HG02642 (cell line): Measurements from ENCODE around the gene CDH12.
"Not testable (repeated sequence)": the region's sequence is repeated elsewhere in the genome, so short reads cannot be mapped to it uniquely, and the experiment has no call there.

Experiments used
- ATAC-seq: cut with Tn5 transposase; IDR thresholded peaks from one replicate; pipeline ENCODE4 v1.9.1; 2021; ENCODE audit warnings: mild to moderate bottlenecking; ENCODE audit not compliant: unreplicated experiment, poor library complexity

The CDH12 gene

DNA sequence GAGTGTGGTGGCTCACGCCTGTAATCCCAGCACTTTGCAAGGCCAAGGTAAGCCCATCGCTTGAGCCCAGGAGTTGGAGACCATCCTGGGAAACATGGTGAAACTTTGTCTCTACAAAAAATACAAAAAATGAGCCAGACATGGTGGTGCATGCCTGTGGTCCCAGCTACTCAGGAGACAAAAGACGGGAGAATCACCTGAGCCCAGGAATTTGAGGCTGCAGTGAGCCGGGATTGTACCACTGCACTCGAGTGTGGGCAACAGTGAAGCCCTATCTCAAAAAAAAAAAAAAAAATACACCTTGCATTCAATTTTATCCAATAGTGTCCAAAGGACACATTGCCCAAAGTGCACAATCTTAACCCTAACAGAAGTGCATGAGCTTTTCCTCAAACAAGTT lies 372.8 kb downstream of the CDH12 start:
- no peak for ATAC-seq

DNA sequence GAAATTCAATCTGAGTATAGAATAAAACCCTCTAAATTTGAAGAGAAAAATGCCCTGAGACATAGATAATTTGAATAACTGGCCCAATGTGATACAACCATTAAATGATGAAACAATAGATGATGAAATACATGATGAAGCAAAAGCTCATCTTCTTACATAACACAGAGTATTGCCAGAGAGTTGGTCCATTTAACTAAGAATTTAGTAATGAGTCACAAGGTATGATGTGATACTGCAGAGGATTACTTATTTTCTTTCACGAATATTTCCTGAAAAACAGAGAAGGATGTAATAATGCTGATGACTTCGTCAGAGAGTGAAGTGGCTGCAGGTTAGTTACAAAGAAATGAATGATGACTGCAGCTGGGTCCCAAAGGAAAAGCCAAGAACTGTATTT lies 379.3 kb downstream of the CDH12 start:
- ATAC-seq: no peak

DNA sequence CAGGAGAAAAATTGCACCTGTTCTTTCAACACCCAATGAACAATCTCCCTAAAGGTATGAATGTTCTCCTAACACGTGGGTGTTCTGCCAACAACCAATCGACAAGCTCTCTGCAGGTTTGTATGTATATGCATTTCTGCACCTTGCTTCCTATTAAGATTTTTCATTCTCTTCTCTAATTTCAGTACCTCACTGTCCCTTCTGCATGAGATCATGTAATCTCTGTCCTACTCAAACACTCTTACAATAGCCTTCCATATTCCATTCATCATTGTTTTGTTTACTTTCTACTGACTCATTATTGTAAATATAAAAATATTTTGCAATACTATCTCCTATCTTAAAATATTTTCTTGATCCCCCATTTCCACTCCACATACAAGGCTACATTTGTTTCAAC lies 382.0 kb downstream of the CDH12 start:
- no peak for ATAC-seq

GRCh38 chr5:22470408-22470807 lies 382.7 kb downstream of the CDH12 start:
- no peak for ATAC-seq

DNA sequence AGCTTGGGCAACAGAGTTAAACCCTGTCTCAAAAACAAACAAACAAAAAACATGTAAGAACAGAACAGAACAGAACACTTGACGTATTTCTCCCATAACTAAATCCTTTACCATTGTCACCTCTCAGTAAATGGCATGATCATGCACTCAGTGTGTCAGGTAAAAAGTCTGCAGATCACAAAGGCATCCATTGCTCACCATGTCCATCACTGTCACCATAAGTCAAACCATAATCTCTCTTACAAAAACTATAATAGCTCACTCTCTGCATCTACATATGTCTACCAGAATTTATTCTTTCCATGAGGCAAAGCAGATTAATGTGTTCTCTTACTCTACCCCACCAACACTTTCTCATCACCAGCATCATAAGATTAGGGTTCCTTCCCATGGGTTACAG lies 387.5 kb downstream of the CDH12 start:
- ATAC-seq: no peak

GRCh38 chr5:22465177-22465576 lies 388.0 kb downstream of the CDH12 start:
- no peak for ATAC-seq

DNA sequence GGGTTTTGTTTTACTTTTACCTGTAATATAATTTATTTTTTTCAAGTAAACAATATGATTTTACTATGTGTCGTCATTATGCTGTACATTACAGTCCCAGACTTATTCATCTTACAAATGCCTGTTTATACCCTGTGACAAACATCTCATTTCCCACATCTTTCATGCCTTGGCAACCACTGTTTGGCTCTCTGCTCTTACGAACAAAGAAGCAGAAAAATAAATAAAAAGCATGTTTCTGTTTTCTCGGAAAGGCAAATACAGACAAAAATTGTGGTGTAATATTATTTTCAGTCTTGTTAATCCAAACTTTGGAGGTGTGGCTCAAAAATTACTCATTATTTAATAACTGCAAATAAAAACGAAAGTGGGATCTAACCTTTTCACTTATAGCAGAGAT lies 393.0 kb downstream of the CDH12 start:
- ATAC-seq: no peak

- no peak for ATAC-seq
Observed at GRCh38 chr5:22432905-22433304, 420.2 kb downstream of the CDH12 start.

DNA sequence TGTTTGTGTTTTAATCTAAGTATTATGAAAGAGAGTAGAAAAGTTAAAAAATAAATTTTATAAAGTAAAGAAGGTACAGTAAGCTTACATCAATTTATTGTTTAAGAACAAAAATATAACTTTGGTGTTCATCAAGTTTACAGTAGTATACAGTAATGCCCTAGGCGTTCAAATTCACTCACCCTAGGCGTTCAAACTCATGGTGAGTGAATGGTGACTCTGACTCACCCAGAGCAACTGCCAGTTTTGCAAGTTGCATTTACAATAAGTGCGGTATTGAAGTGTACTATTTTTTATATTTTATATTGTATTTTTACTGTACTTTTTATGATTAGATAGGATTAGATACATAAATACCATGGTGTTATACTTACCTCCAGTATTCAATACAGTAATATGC lies 421.3 kb downstream of the CDH12 start:
- ATAC-seq: no peak

GRCh38 chr5:22431406-22431805 lies 421.7 kb downstream of the CDH12 start:
- no peak for ATAC-seq

DNA sequence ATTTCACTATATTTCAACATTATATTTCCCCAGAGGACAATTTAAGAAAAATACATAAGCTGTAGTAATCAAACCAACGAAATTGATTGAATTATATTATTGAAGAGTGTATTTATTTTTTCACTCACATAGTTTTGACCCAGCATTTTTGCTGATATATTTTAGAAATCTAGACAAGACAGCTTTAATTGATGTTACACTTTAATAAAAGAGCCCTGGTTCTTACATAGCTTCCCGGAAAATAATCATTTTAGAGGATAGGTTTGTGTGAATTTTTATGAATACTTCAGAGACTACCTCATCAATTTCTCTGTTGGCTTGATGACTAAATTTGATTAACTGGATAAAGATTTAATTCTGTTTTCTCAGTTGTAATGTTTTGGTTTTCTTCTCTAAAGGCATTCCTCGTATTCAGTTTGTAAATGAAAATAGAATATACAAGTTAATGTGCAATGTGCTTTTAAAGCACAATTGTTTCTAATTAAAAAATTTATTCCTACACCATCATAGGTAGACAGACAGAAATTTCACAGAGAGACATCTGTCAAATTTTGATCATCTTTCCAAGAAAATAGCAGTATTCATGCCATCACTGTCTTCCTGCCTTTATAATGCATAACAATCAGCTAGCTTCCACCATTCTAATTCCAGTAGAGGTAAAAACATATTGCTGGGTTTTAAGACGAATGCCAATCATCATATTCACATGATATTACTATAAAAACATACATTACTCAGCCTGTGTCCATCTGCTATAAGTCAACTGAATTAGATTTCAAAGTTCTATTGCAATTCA lies 441.4 kb downstream of the CDH12 start:
- no peak for ATAC-seq

DNA sequence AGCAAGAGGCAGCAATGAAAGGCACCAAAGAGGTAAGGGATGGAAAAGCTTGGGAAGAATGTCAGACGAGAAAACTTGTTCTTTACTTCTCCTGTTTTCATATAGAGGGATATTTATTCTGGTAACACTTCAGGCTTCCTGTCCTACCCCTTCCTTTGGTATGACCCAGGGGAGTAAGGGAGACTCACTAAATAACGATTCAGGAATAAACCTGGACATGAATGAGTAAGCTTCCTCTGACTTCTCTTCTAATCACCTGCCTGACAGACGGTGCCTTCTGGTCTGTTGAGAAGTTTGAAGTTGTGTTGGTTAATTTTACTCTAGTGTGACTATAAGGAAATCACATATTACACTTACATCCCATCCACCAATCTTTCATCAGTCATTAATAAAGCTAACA lies 461.2 kb downstream of the CDH12 start:
- ATAC-seq: no peak

DNA sequence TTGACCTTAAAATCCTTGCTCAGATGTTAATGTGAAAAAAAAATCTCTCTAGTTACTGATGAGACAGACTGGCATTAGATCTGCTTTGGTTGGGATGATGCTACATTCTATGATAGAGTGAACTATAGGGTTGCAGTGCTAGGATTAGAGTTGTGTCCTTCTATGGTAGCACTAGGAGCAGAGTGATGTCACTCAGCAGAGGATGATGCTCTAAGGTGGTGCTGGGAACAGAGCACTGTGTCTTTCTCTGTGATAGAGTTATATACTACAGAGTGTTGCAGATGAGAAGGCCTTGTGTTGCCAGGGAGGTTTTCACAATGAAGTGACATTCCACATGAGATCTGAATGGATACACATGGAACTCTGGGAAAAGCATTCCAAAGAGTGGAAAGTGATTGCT lies 462.3 kb downstream of the CDH12 start:
- no peak for ATAC-seq

- no peak for ATAC-seq
Observed at GRCh38 chr5:22372826-22373660, 480.1 kb downstream of the CDH12 start.

- ATAC-seq: no peak
Observed at GRCh38 chr5:22372376-22372775, 480.8 kb downstream of the CDH12 start.

DNA sequence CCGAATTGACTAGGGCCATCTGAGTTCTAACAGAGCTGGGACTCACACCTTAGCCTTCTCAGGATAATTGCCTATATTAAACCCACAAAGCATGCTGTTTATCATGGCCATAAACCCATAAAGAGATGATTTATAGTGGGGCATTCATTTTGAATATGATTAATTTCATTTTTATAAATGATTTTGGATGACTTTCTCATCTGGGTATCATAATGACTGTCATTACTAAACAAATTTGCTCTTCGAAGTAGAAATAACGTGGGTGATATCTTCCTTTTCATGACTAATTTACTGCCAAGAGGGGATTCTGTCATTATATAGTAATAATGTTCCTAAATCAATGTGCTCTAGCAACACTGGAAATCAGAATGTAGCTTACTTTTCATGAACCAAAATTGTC lies 498.2 kb downstream of the CDH12 start:
- no peak for ATAC-seq

DNA sequence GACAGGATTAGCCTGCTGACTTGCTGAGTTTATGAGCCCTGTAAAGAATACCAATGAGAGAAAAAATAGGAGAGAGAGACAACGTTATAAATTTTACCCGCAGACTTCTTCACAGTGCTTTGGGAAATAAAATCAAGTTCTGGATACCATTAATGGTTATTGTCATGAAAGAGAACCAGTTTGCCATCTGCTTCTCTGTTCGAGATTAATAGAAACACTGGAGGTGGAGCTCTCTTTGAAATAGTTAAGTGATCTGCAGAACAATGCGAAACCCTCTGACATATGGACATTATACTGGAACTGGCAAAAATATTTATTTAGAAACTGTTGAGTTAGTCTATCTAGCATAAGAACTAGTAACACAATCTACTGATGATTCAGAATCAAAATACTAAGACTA lies 500.7 kb downstream of the CDH12 start:
- ATAC-seq: no peak

DNA sequence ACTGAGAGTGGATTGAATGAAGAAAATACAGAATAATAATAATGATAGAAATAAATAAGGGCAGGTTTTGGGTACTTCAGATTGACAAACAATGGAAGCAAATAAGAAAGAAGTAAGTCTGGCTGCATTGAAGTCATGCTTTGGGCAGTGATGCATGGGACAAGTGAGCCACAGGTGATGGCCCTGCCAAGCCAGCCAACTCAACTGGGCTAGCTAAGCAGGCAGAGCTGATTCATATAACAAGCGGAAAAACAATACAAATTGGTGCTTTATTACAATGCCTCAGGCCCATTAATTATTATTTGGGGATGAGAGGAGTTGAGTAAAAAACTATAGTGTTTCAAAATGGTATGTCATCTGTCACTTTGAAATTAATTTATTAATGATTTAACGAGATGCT lies 502.0 kb downstream of the CDH12 start:
- no peak for ATAC-seq

DNA sequence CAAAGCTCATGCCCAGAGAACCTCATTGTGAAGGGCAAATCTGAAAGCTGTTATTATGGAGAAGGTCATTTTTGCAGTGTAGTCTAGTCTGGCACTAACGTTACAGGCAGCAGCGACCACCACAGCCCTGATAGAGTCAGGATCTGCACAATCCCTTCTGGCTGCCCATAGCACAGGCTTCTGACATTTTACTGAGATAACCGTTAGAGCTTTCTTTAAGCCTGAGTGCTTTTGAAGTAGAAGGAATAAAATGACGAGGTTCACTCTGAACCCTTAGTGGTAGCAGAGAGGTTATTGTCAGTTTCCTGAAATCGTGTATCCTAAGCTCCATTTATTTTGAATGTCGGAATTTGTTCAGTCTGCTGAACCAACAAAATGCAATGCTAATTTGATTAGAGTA lies 505.1 kb downstream of the CDH12 start:
- no peak for ATAC-seq

GRCh38 chr5:22344000-22344399 lies 509.1 kb downstream of the CDH12 start:
- no peak for ATAC-seq

GRCh38 chr5:22341406-22341805 lies 511.7 kb downstream of the CDH12 start:
- ATAC-seq: no peak

- not testable (repeated sequence) for ATAC-seq
Observed at GRCh38 chr5:22332949-22333348, 520.2 kb downstream of the CDH12 start.
